Stimulated activated CD4-positive, alpha-beta T cell treated with anti-CD3 and anti-CD28 coated beads, Interleukin-12 subunit alpha, Interleukin-12 subunit beta, amount 100 ng/mL, for 4 hours (primary cell): ENCODE results near the gene RIC1.
"Not testable (repeated sequence)": the region's sequence is repeated elsewhere in the genome, so short reads cannot be mapped to it uniquely, and the experiment has no call there.

ENCODE experiments used
- DNase-seq: peaks from one replicate; pipeline ENCODE4 v3.0.0-alpha.2; 2020

Gene RIC1

GRCh38 chr9:5671711-5672353 lies 42.9 kb downstream of the RIC1 start:
- no peak for DNase-seq

DNA sequence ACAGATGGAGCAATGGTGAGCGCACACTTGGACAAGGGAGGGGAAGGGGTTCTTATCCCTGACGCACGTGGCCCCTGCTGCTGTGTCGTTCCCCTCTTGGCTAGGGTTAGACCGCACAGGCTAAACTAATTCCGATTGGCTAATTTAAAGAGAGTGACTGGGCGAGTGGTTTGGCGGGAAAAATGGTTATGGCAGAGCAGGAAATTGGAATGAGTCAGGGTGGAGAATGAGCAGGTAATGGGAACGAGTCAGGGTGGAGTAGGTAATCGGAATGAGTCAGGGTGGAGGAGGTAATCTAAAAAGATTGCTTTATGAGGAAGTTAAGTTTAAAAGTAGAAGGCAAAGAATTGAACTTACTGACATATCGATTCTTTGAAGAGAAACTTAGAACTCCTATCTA lies 46.1 kb downstream of the RIC1 start:
- not testable (repeated sequence) for DNase-seq

DNA sequence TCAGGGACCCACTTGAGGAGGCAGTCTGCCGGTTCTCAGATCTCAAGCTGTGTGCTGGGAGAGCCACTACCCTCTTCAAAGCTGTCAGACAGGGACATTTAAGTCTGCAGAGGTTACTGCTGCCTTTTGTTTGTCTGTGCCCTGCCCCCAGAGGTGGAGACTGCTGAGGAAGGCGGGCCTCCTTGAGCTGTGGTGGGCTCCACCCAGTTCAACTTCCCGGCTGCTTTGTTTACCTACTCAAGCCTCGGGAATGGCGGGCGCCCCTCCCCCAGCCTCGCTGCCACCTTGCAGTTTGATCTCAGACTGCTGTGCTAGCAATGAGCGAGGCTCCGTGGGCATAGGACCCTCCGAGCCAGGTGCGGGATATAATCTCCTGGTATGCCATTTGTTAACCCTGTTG lies 54.7 kb downstream of the RIC1 start:
- DNase-seq, result not testable (repeated sequence)

GRCh38 chr9:5684101-5684500 lies 55.2 kb downstream of the RIC1 start:
- DNase-seq, result no peak

- DNase-seq, result no peak
Observed at GRCh38 chr9:5688109-5688508, 59.2 kb downstream of the RIC1 start.

DNA sequence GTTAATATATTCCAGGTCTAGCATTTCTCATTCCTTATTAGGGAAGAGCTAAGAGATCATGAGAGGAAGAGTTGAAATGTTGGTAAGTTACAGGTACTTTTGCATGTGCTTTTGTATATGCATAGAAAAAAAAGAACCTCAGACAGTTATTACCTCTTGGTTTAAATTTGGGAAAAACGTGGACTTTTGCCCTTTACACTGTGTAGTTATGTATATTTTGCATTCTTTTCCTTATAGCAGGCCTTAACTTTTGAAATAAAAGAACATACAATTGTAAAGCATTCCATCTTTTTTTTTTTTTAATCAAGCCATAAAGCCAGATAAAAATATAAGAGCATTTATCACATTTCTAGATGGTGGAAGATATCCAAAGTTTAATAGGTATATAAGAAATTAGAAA lies 61.4 kb downstream of the RIC1 start:
- DNase-seq, result no peak

DNA sequence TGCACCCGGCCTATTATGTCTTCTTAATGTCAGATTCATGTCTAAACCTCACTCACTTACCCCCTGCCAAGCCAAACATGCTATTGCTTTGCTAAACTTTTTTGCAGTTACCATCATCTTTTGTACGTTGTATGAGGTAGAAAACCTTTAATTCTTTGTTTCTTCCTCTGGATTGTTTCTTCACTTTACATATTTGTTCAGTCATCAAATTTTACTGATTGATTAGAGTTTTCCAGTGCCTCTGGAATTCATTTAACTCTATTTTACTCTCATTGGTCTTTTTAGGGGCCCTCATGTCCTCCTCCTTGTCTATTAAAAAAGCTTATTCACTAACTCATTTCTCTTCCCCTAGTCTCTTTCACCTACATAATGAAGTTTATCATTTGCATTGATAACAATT lies 67.0 kb downstream of the RIC1 start:
- DNase-seq, result no peak

GRCh38 chr9:5696884-5697283 lies 68.0 kb downstream of the RIC1 start:
- no peak for DNase-seq

DNA sequence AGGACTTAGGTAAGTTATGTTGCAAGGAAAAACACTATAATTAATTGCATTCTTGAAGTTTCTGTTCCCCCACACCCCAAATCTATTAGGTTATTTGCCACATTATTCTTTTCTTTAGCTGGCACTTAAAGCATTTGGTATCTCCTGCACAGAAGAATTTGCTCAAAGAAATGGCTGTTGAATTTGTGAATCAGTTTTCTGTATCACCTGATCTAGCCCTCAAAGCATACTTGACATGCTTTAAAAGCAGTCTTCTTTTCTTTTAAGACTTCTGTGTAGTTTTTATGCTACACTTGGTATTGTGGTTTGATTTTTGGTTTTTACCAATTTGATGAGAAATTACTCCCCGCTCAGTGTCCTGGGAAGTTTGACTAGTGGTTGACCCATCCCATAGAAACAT lies 69.1 kb downstream of the RIC1 start:
- no peak for DNase-seq

DNA sequence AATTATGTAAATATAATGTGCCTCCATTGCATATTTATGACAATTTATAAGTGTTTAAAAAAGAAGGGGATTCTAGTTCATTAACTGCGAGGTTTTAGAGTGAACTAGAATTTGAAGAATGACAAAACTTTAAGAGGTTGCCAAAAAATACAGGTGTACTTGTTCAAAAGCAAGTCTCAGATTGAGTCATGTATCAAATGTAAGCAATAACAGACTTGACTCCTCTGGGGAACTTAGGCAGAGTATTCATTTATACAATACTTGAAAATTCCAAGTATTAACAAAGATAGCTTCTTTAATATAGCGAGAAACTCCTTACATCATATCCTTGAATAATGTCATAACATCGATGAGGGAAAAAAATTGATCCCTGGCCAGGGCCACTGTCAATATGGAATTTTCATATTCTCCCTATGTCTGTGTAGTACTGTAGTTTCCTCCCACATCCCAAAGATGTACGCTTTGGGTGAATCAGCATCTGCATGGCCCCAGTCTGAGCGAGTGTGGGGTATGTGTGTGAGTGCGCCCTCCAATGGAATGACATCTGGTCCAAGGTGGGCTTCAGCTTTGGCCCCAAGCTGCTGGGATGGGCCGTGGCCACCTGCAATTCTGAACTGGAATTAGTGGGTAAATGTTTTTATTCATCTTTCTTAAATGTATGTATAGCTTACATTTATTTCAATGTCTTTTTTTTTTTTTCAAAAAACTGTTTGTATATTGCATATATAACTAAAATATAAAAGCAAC lies 70.1 kb downstream of the RIC1 start:
- DNase-seq, result no peak

GRCh38 chr9:5708414-5708813 lies 79.5 kb downstream of the RIC1 start:
- DNase-seq, result no peak

DNA sequence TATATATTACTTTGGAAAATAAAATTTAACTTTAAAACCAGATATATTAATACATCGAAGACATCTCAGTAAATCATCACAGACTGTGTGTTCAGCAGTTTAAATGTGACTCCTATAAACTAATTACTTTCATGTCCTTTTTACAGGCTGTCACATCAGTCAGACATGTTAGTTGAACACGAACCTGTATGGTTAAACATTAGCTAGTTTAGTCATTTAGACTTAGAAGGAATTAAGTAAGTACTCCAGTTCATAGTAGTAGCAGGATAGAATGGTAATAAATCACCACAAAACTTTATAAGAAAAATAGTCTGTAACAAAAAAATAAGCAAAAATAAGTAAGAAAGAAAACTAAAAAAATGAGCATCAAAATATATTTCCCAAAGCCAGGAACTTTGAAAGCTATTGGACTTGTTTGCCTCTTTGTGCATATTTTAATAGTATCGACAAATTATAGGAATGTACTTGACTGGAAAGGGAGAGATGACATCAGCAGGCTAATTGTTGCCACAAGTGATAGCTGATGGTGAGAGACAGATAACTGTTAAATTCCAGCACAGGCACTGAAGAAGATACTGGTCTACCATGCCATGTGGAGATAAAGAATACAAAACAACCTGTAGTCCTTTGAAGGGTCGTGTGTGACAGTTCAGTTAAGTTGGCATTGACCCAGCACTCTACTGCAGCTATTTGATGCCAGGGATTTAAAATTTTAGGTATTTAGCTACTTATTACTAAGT lies 83.9 kb downstream of the RIC1 start:
- DNase-seq, result no peak

DNA sequence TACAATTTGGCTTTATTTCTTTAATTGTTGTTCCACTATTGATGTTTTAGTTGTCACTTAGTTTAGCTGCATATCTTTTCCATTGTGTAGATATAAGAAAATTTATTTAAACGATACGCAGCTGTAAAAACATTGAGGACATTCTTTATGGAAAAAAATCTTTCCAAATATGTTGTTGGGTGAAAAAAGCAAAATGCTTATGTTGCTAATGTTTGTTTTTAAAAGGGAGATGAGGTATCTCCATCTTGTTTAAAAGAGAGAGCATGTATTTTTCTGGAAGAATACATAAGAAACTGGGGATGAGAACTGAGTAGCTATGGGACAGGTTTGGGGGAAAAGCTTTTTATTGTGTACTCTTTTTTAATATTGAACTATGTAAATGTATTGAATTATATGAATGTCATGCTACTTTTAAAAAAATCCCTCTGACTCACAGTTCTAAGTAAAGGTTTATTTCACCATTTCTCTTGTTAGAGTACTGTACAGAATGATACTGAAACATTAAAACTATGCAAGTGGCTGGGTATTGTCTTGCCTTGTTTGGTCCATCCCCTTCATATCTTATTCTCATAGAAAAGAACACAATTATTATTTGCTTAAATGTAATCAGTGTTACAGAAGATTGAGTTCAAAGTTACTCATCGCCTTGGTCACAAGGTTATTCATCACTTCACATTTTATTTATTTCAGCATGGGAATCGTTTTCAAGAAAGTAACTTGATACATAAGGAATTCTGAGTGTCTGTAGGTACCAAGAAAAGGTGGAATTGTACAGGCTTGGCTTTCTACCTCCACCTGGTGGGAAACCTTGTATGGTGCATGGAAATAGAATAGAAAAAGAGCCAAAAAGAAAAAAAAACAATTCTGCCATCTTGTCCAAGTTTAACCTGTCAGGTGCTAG lies 85.8 kb downstream of the RIC1 start:
- no peak for DNase-seq

DNA sequence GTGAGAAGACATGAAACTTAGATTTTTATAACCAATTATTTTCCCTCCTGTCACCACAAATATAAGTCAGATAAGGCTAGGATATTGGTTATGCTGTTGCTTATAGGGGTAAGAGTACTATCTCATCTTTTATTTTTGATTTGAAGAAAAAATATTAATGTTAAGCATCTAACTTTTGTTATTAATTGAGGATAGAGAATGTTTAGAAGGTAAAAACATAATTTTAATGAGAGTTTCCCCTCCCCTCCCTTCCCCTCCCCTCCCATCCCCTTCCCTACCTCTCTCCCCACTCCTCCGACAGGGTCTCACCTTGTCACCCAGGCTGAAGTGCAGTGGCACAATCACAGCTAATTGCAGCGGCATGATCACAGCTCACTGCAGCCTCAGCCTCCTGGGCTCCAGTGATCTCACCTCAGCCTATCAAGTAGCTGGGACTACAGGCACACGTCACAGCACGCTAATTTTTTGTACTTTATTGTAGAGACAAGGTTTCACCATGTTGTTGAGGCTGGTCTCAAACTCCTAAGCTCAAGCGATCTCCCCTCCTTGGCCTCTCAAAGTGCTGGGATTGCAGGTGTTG lies 86.7 kb downstream of the RIC1 start:
- no peak for DNase-seq

GRCh38 chr9:5717434-5717833 lies 88.5 kb downstream of the RIC1 start:
- not testable (repeated sequence) for DNase-seq

DNA sequence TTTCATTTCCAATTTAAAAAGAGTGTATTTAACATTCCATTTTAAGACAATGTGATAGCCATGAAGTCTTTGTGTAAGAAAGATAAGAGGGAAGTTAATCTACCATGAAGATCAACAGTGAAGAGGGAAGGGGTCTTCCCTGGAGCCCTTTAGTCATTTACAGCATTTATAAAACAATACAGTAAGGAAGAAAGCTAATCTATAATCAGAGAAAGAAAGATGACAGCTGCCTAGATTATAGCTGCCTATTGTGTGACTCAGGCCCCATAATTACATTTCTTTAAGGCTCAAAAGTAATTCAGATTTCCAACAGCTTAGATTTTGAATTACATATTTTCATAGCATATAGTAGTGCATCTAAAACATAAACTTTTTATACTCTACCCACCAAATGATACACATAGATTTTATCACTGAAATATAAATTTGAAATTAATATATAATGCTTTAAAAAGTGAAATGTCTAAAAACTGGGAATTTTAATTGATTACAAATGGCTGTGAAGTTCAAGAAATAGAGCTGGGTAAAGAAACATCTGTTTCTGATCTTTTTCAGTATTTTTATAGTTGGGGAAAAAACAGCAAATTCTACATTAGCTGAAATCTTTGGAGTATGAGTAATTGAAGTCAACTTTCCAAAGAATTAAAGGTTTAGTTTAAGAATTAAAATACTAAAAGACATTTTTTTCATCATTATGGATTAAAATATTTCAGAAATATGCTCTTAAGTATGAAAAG lies 89.6 kb downstream of the RIC1 start:
- DNase-seq, result no peak

DNA sequence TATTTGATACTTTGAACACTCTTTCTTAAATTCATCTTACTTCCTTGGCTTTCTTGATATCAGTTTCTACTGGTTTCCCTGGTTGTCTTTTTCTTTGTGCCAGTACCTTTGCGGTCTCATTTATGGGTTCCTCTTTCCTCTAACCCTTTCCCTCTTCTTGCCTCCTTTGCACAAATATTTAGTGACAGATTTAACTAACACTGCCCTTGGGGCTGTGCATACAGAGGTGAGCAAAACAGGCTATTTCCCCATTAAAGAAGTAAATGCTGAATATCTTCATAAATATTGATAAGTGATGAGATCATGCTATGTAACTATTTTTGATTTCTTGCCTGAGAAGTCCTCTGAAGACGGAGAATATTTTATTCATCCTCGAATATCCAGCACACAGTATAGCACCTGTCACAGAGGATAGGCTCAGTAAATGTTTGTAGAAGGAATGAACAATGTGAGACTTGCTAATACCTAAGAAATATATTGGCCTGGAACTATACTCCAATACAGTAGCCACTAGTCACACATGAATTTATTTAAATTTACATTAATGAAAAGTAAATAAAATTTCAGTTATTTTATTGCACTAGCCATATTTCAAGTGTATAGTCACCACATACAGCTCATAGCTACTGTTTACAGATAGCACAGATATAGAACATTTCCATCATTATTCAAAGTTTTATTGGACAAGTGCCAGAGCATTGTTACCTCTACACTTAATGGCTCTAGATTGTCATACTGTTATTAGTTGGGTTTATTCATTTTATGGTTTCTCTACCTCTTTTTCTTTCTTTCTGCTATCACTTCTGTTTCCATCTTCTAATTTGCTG lies 90.4 kb downstream of the RIC1 start:
- no peak for DNase-seq

DNA sequence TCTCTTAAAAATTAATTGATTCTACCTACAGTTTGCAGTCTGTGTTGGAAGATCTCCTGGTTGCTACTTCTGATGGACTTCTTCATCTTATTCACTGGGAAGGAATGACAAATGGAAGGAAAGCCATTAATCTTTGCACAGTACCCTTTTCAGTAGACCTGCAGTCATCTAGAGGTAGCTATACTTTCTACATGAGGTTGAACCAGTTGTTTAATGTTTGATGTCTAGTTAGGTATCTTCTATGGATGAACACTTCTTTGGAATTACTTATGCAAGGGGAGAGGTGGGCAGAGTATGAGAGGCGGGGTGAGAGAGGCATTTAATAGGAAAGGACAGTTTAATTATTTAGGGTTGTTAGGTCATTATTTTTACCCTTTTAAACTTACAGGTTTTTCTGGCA lies 91.2 kb downstream of the RIC1 start:
- DNase-seq, result no peak

DNA sequence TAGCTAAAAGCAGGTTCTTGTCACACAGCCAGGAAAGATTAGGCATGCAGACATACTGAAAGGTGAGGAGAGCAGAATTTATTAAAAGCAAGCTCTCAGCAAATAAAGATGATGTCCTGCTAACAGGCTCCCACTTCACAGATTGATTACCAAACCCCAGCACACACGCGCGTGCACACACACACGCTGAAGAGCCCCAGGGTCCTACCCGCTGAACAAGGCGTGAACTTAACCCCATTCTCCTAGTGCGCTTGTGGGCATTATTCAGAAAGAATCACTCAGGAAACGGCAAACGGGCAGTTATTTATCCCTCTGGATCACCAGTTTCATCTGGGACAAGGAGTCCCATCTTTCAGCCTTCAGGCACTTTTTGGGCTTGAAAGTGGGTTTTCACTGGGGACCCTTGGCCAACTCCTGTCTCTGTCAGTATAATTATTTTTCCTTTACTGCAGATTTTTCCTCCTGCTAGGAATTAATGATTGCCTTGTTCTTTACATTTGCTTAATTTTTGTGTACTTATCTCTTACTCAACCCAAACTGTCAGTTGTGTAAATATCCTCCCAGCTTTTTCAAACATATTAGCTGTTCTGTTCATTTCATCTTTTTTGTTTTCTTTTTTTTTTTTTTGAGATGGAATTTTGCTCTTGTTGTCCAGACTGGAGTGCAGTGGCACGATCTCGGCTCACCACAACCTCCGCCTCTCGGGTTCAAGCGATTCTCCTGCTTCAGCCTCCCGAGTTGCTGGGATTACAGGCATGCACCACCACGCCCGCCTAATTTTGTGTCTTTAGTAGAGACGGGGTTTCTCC lies 92.6 kb downstream of the RIC1 start:
- DNase-seq, result no peak

DNA sequence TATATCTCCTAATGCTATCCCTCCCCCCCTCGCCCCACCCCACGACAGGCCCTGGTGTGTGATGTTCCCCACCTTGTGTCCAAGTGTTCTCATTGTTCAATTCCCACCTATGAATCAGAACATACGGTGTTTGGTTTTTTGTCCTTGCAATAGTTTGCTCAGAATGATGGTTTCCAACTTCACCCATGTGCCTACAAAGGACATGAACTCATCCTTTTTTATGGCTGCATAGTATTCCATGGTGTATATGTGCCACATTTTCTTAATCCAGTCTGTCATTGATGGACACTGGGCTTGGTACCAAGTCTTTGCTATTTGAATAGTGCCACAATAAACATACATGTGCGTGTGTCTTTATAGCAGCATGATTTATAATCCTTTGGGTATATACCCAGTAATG lies 93.8 kb downstream of the RIC1 start:
- not testable (repeated sequence) for DNase-seq
